Measurements from ENCODE around the gene EVX2.
A peak's percentile ranks its signal among the peaks of the same experiment; 100 is the strongest.

The EVX2 gene

GRCh38 chr2:176089843-176090395, 6.2 kb upstream of the EVX2 start:
- CTCF ChIA-PET: no interaction called here
- POLR2A ChIA-PET: interaction anchor here (1.8 kb wide), 1 partner anchor 16 kb away, joined by 5 read pairs; no protein-coding TSS in a partner anchor
- DNase-seq (ENCODE audit: extremely low spot score): no peak
- TF ChIP-seq ELF4 (IDR thresholded peaks at IDR 0.05) (no peak), SP1 (IDR thresholded peaks at IDR 0.05) (no peak), HDGF (IDR thresholded peaks at IDR 0.05; ENCODE audit: borderline replicate concordance) (no peak)

DNA sequence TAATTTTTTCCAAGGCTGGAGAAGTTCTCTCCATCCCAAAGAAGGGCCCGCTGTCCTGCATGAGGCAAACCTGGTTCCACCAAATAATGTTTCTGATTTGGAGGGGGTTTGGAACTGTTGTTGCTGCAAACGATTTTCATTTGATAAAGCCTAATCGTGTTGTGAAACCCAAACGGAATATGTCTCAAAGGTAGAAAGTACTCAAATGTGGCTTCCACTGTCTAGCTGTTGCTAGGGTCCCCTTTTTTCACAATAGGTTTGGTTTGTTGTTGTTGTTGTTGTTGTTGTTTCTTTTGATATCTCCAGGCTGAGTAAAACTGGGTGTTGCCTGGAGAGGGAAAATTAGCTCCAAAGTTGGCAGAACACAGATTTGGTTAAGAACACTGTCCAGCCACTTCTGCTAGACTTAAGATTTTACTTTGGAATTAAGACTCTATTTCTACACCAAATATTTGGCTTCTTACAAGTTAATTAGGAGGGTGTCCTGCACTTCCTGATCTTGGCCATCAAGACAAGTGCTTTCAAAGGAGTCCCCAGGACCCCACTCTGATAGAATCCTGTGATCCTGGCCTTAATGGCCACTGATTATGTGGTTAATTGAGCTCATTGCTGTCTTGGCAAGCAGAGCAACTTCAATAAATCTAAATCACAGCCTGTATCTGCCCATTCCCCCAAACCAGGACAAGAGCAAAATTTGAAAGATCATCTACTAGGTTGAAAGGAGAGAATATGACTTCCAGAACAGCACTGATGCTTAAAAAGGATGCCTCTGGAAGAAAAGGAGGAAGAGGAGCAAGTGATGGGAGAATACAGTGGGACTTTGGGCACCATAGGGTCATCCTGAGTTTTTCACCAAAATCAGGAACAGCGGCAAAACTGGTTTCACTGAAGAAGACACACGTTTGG, 5.4 kb upstream of the EVX2 start:
- POLR2A ChIA-PET: interaction anchor here (1.8 kb wide), 1 partner anchor 17 kb away, joined by 5 read pairs; no protein-coding TSS in a partner anchor
- no peak for DNase-seq (ENCODE audit: extremely low spot score)
- TF ChIP-seq ARNT (IDR thresholded peaks at IDR 0.05): no peak
- no peak for TF ChIP-seq TARDBP (IDR thresholded peaks at IDR 0.05)
- TF ChIP-seq ZNF384 (IDR thresholded peaks at IDR 0.05): no peak
- TF ChIP-seq FOXA1 (IDR thresholded peaks at IDR 0.05): no peak
- TF ChIP-seq PKNOX1 (IDR thresholded peaks at IDR 0.05): no peak
- no peak for TF ChIP-seq SP1 (IDR thresholded peaks at IDR 0.05)
- no peak for TF ChIP-seq BHLHE40 (IDR thresholded peaks at IDR 0.05; ENCODE audit: borderline replicate concordance)
- no peak for TF ChIP-seq LEF1 (IDR thresholded peaks at IDR 0.05; ENCODE audit: borderline replicate concordance)
- no peak for TF ChIP-seq FOXM1 (IDR thresholded peaks at IDR 0.05; ENCODE audit: borderline replicate concordance)
- TF ChIP-seq SUZ12 (IDR thresholded peaks at IDR 0.05): no peak
- TF ChIP-seq NFRKB (IDR thresholded peaks at IDR 0.05): no peak
- TF ChIP-seq HDGF (IDR thresholded peaks at IDR 0.05; ENCODE audit: borderline replicate concordance): no peak
- no peak for TF ChIP-seq FOXK2 (IDR thresholded peaks at IDR 0.05)
- no peak for TF ChIP-seq ELF4 (IDR thresholded peaks at IDR 0.05)
- TF ChIP-seq CTBP1 (IDR thresholded peaks at IDR 0.05; ENCODE audit: borderline replicate concordance): no peak
- TF ChIP-seq L3MBTL2 (conservative IDR thresholded peaks at IDR 0.05): no peak
- CTCF ChIA-PET: interaction anchor here (0.7 kb wide), 1 partner anchor 8 kb away, joined by 3 read pairs; no protein-coding TSS in a partner anchor

- DNase-seq (ENCODE audit: extremely low spot score): no peak
- TF ChIP-seq L3MBTL2 (conservative IDR thresholded peaks at IDR 0.05): peak; percentile 42; the same call in 1 of the 2 replicates
- no peak for TF ChIP-seq ZNF384 (IDR thresholded peaks at IDR 0.05)
- no peak for TF ChIP-seq CTBP1 (IDR thresholded peaks at IDR 0.05; ENCODE audit: borderline replicate concordance)
- TF ChIP-seq NFRKB (IDR thresholded peaks at IDR 0.05): no peak
- no peak for TF ChIP-seq SP1 (IDR thresholded peaks at IDR 0.05)
- no peak for TF ChIP-seq FOXA1 (IDR thresholded peaks at IDR 0.05)
- TF ChIP-seq TARDBP (IDR thresholded peaks at IDR 0.05): 0 out of 2 replicates have a peak, but pooled peaks have one; percentile 38
- TF ChIP-seq ELF4 (IDR thresholded peaks at IDR 0.05): no peak
- ChIA-PET CTCF (interaction anchor here (0.6 to 0.7 kb wide), 2 partner anchors 9 kb away, joined by 3 to 4 read pairs; no protein-coding TSS in a partner anchor), POLR2A (interaction anchor here (0.7 to 1.8 kb wide), 2 partner anchors 16 to 18 kb away, joined by 4 to 5 read pairs; no protein-coding TSS in a partner anchor)
Observed at GRCh38 chr2:176088048-176088936, 4.5 kb upstream of the EVX2 start.

DNA sequence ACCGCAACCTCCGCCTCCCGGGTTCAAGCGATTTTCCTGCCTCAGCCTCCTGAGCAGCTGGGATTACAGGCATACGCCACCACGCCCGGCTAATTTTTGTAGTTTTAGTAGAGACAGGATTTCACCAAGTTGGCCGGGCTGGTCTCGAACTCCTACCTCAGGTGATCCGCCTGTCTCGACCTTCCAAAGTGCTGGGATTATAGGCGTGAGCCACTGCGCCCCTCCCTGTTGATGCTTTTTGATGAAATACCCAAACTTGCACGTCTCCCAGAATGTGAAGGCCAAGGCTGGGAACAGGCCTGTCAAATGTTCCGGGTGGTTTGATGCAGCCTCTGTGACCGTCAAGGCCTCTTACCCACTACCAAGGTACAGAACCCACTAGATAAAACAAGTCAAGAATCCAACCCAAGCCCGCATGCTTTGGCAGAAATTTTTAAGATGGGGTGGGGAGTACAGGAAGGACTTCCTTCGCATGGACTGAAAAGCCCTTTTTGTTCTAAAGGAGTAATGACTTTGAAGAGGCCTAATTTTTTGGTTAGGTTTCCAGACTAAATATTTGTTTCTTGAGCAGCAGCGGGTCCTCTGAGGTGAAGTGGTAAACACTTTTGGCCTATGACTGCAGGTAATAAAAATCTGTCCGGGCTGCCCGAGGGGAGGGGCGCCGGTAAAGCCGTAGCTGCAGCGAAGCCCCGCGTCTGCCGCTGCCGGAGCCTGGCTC, 3.7 kb upstream of the EVX2 start:
- ChIA-PET POLR2A (interaction anchor here (0.7 kb wide), 1 partner anchor 17 kb away, joined by 4 read pairs; no protein-coding TSS in a partner anchor), CTCF (interaction anchor here (0.6 kb wide), 1 partner anchor 10 kb away, joined by 4 read pairs; no protein-coding TSS in a partner anchor)
- no peak for TF ChIP-seq L3MBTL2 (conservative IDR thresholded peaks at IDR 0.05)
- TF ChIP-seq TARDBP (IDR thresholded peaks at IDR 0.05): no peak
- no peak for TF ChIP-seq NFRKB (IDR thresholded peaks at IDR 0.05)
- no peak for TF ChIP-seq SP1 (IDR thresholded peaks at IDR 0.05)
- no peak for TF ChIP-seq ZNF384 (IDR thresholded peaks at IDR 0.05)
- no peak for TF ChIP-seq PKNOX1 (IDR thresholded peaks at IDR 0.05)
- TF ChIP-seq CTBP1 (IDR thresholded peaks at IDR 0.05; ENCODE audit: borderline replicate concordance): no peak
- no peak for TF ChIP-seq SUZ12 (IDR thresholded peaks at IDR 0.05)
- no peak for TF ChIP-seq FOXM1 (IDR thresholded peaks at IDR 0.05; ENCODE audit: borderline replicate concordance)
- no peak for TF ChIP-seq FOXK2 (IDR thresholded peaks at IDR 0.05)
- TF ChIP-seq LEF1 (IDR thresholded peaks at IDR 0.05; ENCODE audit: borderline replicate concordance): no peak
- TF ChIP-seq ARNT (IDR thresholded peaks at IDR 0.05): no peak
- TF ChIP-seq HDGF (IDR thresholded peaks at IDR 0.05; ENCODE audit: borderline replicate concordance): no peak
- TF ChIP-seq BHLHE40 (IDR thresholded peaks at IDR 0.05; ENCODE audit: borderline replicate concordance): no peak
- no peak for TF ChIP-seq FOXA1 (IDR thresholded peaks at IDR 0.05)
- TF ChIP-seq ELF4 (IDR thresholded peaks at IDR 0.05): no peak
- no peak for DNase-seq (ENCODE audit: extremely low spot score)

All from HEK293T (cell line).